GM04503 (cell line): ENCODE data around the gene FAM78A.

Source experiments
- DNase-seq: peaks from one replicate; pipeline ENCODE4 v3.0.0-alpha.2; 2012; ENCODE audit warnings: low read depth

Gene FAM78A

DNA sequence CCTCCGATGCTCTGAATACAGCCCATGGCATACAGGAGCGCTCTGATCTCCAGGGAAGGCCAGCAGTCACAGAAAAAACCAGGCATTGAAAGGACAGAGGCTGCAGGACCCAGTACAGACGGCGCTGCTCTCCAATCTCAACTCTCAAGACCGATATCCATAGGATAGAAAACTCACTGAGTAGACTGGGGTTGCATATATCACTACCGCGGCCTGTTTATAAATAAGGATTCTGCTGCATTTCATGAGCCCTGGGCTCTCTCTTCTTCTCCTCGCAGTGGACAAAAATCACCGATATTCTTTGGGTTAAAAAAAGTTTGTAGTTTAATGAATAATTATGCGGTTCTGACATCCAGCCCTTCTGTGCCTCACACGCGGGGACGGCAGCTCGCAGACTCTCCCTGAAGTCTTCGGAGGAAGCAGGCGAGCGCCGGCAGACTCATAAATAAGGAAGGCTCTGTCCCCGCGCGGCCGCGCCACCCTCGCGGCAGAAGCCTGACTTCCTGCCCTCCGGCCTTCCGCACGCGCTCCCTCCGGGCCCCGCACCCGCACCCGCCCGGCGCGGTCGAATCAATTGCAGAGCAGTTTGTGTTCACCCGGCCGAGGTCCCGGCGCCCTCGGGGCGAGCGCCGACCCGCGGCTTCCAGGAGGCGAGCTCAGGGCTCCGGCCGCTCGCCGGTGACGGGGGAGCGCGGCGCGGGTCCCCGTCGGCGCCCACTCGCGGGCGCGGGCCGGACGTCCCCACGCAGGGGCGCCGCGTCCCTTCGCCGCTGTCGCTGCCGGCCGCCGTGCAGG is at the start of gene FAM78A:
FAM78A (minus strand) TSS at position 417 of the 795 bp plus-strand sequence; CDS start at position 86, 331 bp downstream.
- no peak for DNase-seq

DNA sequence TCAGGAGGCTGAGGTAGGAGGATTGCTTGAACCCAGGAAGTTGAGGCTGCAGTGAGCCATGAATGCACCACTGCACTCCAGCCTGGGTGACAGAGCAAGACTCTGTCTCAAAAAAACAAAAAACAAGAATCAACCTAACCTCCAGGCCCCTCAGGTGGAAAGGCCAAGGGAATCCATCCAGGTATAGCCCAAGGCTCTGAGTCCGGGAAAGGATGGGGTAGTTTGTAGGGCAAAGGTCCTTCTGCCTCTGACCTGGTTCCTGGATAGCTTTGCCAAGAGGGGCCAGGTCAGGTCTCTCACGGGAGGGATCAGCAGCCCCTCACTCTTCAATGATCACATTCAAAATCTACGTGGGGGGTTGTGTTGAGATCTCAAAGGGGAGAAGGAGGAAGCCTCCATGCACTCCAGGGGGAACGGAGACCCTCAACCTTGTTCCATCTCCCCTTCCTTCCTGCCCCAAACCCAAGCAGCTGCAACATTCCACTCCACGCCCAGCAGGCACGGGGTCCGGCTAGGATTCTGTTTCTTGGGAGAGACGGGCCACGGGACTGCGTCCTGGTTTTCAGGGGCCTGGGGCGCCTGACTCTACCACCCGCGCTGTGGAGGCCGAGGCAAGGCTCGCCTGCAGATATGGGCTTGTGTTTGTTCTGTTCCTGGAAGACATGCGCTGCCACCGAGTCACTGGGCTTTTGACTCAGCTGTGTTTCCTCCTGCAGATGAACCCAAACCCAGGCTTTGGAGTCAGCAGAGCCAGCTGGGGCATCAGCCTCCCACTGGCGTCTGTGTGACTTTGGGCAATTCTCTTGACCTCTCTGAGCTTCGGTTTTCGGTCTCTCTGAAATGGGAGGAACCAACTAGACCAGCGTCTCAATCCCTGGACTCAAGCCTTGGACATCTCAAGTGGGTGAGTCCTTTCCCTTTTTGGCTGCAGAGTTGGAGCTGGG is 48.7 kb upstream of the FAM78A start:
- DNase-seq: no peak

GRCh38 chr9:131323629-131324028 is 47.3 kb upstream of the FAM78A start:
- DNase-seq: no peak

GRCh38 chr9:131320031-131320685 is 43.8 kb upstream of the FAM78A start:
- DNase-seq: no peak

GRCh38 chr9:131319486-131319885 is 43.2 kb upstream of the FAM78A start:
- no peak for DNase-seq

DNA sequence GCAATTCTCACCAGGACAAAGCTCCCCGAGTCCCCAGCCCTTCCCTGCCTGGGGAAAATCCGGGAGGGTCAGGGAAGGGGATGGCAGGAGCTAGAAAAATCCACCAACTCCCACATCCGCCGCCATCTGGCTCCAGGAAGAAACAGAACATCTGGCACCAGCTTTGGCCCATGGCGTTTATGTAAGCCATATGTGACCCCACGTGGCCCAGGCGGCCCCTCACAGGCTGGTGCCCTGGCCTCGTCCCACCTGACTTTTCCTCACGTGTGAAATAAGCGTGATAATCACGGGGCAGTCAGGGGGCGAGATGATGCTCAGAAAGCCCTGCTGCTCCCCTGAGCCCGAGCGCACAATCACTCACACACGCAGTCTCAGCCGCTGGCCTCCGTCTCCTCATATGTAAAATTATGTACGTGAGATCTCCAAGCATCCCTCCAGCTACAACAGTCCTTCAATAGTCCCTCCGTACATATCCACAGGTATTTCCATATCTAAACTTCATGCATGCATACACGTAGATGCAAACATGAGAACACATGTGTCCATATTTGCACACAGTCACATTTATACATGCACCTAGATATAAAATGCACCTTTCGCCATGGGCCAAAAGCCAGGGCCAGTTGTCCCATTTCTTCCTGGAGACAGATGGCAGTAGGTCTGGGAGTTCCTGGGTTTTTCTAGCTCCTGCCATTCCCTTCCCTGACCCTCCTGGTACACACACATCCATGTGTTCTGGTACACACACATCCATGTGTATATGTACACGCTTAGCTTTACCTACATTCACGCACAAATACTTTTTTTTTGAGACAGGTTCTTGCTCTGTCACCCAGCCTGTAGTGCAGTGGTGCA is 42.1 kb upstream of the FAM78A start:
- no peak for DNase-seq

DNA sequence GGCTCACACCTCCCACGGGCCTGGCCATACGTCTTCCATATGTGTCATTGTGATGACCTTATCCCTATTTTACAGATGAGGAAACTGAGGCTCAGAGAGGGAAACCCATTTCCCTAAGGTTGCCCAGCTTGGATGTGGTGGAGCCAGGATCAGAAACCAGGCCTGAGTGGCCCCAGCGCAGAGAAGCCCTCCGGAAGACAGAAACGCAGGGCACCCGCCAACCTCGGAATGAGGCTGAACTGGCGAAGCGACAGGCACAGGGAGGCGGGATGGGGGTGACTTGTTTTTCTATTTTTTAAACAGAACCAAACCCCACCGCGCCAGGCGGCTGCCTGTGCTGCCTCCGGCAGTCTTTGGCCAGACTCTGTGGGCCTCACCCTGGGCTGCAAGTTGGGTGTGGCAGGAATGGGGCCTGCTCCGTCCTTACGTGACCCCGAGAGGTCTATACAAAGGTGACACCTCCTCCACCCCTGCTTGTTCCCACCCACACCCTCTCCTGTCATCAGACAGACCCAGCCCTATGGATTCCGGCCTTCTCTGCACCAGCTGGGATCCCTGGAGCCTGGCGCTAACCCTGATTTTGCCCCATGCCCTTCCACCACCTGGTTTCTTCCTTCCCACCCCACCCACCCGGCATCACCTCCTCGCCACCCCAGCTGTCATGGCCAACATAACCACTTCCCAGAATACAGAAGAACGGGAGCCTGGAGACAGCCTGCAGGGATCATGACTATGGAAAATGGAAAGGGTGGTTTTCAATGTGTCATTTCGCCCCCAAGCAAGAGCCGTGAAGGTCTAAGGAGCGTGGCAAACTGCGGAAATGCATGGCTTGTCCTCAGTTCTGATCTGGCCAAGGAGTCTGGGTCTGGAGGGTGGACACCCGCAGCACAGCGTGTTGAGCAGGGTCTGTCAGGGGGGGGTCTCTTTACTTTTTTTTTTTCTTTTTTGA is 36.8 kb upstream of the FAM78A start:
- DNase-seq: no peak

GRCh38 chr9:131312246-131312645 is 35.9 kb upstream of the FAM78A start:
- no peak for DNase-seq

DNA sequence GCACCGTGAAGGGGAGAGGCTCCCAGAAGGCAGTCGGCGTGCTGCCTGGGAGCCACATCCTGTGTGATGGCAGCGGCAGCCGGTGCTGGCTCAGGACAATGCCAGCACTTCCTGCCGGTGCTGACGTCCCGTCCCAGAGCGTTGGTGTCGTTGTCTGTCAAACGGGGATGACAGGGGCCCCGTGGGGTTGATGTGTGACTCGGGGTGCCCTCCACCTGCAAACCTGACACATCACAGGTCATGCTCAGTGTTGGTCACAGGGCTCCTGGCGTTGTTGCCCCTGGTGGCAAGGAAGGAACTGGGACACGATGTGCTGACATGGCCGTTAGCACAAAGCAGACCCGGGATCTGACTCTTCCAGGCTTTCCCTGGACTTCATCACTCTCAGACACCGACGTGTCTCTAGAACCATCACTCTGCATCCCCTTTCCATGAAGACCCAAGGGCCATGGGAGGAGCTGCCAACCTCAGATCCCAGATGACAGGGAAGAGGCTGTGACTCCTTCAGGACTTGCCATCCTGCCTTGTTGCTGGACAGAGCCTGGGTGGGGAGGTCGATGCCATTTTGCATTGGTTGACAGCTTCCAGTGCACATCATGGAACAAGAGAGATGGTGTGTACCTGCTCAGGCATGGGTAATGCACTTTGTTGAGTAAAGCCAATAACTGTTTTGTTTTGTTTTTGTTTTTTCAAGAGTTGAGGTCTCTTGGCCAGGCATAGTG is 34.7 kb upstream of the FAM78A start:
- DNase-seq: no peak

DNA sequence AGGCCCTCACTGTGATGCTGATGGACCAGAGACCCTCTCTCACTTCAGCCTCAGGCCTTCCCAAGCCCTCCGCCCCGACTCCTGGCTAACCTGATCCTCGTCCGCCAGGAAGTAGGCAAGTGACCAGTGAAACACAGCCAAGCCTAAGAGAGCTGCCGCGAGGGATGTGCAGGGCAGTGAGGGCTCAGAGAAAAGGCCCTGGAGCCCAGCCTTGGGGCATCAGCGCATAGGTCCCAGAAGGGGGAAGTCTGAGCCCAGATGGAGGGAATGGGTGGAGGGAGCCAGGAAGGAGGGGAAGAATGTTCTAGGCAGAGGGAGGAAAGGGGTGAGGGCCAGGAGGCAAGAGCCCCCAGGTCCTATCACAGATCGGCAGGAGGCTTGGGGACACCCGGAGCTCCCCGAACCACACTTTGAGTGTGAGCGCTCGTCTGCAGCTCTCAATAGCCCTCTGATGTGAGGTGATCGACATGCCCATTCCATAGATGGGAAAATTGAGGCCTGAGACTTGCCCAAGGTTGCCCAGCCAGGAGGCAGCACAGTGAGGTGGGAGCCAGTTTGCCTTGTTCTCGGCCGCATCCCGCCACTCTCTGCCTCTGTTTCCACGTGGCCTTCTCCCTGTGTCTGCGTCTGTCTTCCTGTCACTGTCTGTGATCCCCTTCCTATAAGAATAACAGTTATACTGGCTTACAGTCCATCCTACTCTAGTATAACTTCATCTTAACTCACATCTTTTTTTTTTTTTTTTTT is 33.4 kb upstream of the FAM78A start:
- DNase-seq: no peak

- DNase-seq: no peak
These were observed 32.7 kb upstream of the FAM78A start for GRCh38 chr9:131308906-131309529.

- DNase-seq: no peak
These were observed 32.1 kb upstream of the FAM78A start for GRCh38 chr9:131308452-131308851.

DNA sequence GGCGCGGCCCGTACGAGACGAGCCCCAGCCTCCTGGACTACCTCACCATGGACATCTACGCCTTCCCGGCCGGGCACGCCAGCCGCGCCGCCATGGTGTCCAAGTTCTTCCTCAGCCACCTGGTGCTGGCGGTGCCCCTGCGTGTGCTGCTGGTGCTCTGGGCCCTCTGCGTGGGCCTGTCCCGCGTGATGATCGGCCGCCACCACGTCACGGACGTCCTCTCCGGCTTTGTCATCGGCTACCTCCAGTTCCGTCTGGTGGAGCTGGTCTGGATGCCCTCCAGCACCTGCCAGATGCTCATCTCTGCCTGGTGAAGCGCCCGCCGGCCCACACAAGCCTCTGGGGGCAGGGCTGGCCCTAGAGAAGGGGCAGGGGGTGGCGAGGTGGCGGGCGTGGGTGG is 31.7 kb upstream of the FAM78A start:
- no peak for DNase-seq

DNA sequence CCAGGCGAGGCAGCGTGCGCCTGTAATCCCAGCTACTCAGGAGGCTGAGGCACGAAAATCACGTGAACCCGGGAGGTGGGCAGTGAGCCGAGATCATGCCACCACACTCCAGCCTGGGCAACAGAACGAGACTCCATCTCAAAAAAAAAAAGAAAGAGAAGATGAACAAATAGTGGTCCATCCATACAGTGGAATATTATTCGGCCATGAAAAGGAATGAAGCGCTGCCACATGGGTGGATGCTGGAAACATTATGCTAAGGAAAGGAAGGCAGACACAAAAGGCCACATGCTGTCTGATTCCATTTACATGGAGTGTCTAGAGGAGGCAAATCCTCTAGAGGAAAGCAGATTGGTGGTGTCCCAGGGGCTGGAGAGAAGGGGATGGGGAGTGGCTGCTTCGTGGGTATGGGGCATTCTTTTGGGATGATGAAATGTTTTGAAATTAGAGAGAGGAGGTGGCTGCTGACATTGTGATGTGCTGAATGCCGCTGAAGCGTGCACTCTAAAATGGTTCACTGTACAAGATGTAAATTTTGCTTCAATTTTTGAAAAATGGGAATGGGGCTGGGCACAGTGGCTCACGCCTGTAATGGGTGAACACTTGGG is 30.2 kb upstream of the FAM78A start:
- no peak for DNase-seq

DNA sequence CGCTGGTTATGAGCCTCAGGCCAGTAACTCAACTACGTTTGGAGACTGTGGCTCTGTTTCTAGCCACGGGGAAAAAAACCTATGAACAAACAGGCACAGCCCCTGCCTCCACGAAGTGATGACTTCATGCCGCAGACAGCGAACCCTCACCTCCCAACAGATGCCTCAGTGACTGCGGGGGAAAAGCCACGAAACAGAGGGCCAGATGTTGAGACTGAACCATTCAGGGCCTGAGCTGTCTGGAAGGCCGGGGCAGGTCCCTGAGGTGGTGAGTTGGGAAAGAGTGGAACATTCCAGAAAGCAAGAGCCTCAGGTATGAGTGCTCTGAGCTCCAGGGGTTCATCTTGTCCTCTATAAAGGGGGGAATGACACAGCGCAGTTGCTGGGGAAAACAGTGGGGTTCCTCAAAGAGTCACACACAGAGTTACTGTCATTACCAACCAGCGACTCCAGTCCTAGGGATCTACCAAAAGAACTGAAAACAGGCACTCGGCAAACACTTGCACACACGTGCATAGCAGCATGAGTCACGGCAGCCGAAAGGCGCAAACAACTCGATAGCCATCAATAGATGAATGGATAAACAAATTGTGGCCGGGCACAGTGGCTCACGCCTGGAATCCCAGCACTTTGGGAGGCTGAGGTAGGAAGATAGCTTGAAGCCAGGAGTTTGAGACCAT is 28.5 kb upstream of the FAM78A start:
- no peak for DNase-seq

DNA sequence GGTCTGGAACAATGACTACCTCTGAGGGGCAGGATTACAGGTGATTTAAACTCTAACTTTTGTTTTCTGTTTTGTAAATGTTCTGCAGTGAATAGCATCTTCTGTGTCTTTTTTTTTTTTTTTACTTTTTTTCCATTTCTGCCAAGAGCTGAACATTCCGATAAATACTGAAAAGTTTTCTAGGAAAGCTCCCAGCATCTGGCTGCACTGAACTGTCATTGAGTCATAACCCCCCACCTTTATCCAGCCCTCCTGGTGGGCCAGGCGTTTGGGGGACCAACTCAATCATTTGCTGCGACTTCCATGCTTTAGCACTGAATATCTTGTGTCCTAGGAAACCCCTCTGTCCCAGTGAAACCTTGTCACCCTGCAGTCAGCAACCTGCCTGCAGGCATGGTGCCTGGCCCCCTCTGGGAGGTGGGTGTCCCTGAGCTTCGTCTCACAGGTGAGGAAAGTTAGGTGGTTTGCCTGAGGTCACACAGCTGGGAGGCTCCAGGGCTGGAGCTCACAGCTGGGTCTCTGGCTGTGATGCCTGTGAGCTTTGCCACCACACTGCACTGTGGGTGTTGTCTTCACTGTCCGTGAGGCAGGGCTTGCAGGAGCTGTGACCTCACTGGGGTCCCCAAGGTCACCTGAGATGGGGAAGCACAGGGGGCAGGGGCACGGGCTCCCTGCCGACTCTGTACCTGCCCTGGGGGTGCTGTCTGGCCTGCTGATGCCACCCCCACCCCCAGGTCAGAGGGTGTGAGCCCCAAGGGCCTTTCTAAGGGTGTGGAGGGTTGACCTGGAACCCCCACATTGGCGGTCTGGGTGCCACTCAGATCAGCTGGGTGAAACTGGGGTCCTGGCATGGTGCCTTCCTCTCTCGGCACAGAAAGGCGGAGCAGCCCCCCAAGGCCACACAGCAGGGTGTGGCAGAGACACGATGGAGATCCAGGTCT is 27.3 kb upstream of the FAM78A start:
- DNase-seq: no peak
